SK-N-SH (cell line): ENCODE data around the gene NEMP1. TPM values are rescaled to one million over a fixed set of nuclear protein-coding genes. Genes with fewer than 3 reads are reported as not detected.

ENCODE experiments used
- CTCF ChIA-PET: fragments of 300-600, 350-600 bp; formaldehyde crosslinking; extraction: SDS; loops from one replicate; lab custom pipeline; 2021; lab: Yijun Ruan, JAX
- POLR2A ChIA-PET: fragments of 350-600 bp; sonication (Branson Sonifier 250); formaldehyde crosslinking; extraction: SDS; loops from one replicate; lab custom pipeline; 2020; ENCODE audit warnings: antibody characterized with exemption, inconsistent platforms; lab: Yijun Ruan, JAX
- DNase-seq: peaks from one replicate; pipeline ENCODE4 v3.0.0; 2012
- H2AFZ ChIP-seq: fragments of 200-600 bp; sonication (generic); 2 replicates; pipeline ENCODE4 v1.8.1; 2016; ENCODE audit warnings: antibody characterized with exemption, mild to moderate bottlenecking, low read depth
- H3F3A ChIP-seq: fragments of 200-600 bp; sonication (generic); replicated peaks from 2 replicates; pipeline ENCODE3; 2016; ENCODE audit warnings: antibody characterized with exemption, mild to moderate bottlenecking; ENCODE audit not compliant: insufficient read depth
- H3K27ac ChIP-seq, 2 experiments: fragments of 200-500 bp in 1 of 2; fragments of 200-600 bp in 1 of 2; sonication (Bioruptor generic) in 1 of 2; sonication (generic), shearing (Covaris generic) in 1 of 2; 2 replicates each; pipeline versions ENCODE4 v1.5.1 to v1.6.1; 2014 to 2016; ENCODE audit warnings: low read depth in 2 of 2, inconsistent platforms in 1 of 2, low read length in 1 of 2, mild to moderate bottlenecking in 1 of 2, mixed read lengths in 1 of 2
- H3K27me3 ChIP-seq: fragments of 200-600 bp; sonication (generic), shearing (Covaris generic); 2 replicates; pipeline ENCODE4 v1.6.1; 2016; ENCODE audit warnings: mixed run types; ENCODE audit not compliant: insufficient read depth
- H3K36me3 ChIP-seq, 2 experiments: fragments of 200-500 bp in 1 of 2; fragments of 200-600 bp in 1 of 2; sonication (Bioruptor generic) in 1 of 2; sonication (generic) in 1 of 2; replicated peaks in 1 of 2; 2 replicates each; pipeline versions ENCODE3 to v1.5.1; 2014 to 2016; ENCODE audit warnings: low read length in 1 of 2, mild to moderate bottlenecking in 1 of 2; ENCODE audit not compliant: insufficient read depth in 2 of 2, control insufficient read depth in 1 of 2
- H3K4me1 ChIP-seq, 2 experiments: fragments of 200-500 bp in 1 of 2; fragments of 200-600 bp in 1 of 2; sonication (Bioruptor generic) in 1 of 2; sonication (generic), shearing (Covaris generic) in 1 of 2; 2 replicates each; pipeline versions ENCODE4 v1.5.1 to v1.6.1; 2014 to 2016; ENCODE audit warnings: low read depth in 1 of 2, low read length in 1 of 2, mixed run types in 1 of 2; ENCODE audit not compliant: insufficient read depth in 2 of 2, control insufficient read depth in 1 of 2
- H3K4me2 ChIP-seq: fragments of 200-600 bp; sonication (generic), shearing (Covaris generic); 2 replicates; pipeline ENCODE4 v1.6.1; 2017; ENCODE audit warnings: mixed run types
- H3K4me3 ChIP-seq, 2 experiments: fragments of 200-500 bp in 1 of 2; fragments of 200-600 bp in 1 of 2; sonication (Bioruptor generic) in 1 of 2; sonication (generic), shearing (Covaris generic) in 1 of 2; 2 replicates each; pipeline versions ENCODE4 v1.5.1 to v1.8.1; 2014 to 2016; ENCODE audit warnings: low read depth in 2 of 2, inconsistent platforms in 1 of 2, low read length in 1 of 2, mild to moderate bottlenecking in 1 of 2, mixed read lengths in 1 of 2, moderate library complexity in 1 of 2
- H3K79me2 ChIP-seq: fragments of 200-600 bp; sonication (generic); 2 replicates; pipeline ENCODE4 v1.8.1; 2017; ENCODE audit warnings: mild to moderate bottlenecking; ENCODE audit not compliant: insufficient read depth
- H3K9ac ChIP-seq: fragments of 200-600 bp; sonication (generic); 2 replicates; pipeline ENCODE4 v1.6.1; 2017; ENCODE audit warnings: mixed run types
- H3K9me2 ChIP-seq: fragments of 200-600 bp; sonication (generic); 2 replicates; pipeline ENCODE4 v1.6.1; 2017; ENCODE audit warnings: mixed run types
- H3K9me3 ChIP-seq: fragments of 200-600 bp; sonication (generic); 2 replicates; pipeline ENCODE4 v1.6.1; 2017; ENCODE audit warnings: mixed run types, mild to moderate bottlenecking, moderate library complexity
- H4K20me1 ChIP-seq: fragments of 200-600 bp; sonication (generic); 2 replicates; pipeline ENCODE4 v1.6.1; 2017; ENCODE audit warnings: mild to moderate bottlenecking, mixed run types; ENCODE audit not compliant: insufficient read depth
- ELF1 ChIP-seq: IDR thresholded peaks from 2 replicates; pipeline ENCODE4 v1.4.0; 2012
- MAX ChIP-seq: IDR thresholded peaks from 2 replicates; pipeline ENCODE4 v1.4.0; 2012; ENCODE audit warnings: low read depth
- MXI1 ChIP-seq: IDR thresholded peaks from 2 replicates; pipeline ENCODE4 v1.6.1; 2012; ENCODE audit warnings: mild to moderate bottlenecking, low read depth, low read length, improper control_type of control experiment
- REST ChIP-seq: IDR thresholded peaks from 2 replicates; pipeline ENCODE4 v1.6.1; 2012; ENCODE audit warnings: mild to moderate bottlenecking, low read depth, low read length, moderate library complexity
- SMC3 ChIP-seq: IDR thresholded peaks from 2 replicates; pipeline ENCODE4 v1.6.1; 2012; ENCODE audit warnings: low read depth, low read length, improper control_type of control experiment
- TAF1 ChIP-seq: IDR thresholded peaks from 2 replicates; pipeline ENCODE4 v1.6.1; 2012; ENCODE audit warnings: low read depth, mild to moderate bottlenecking, low read length, moderate library complexity, borderline replicate concordance
- WGBS: methylation state at CpG from one replicate; pipeline ENCODE4 v1.1.6; 2017; ENCODE audit warnings: low lambda C conversion rate; 5-methylcytosine and 5-hydroxymethylcytosine counted together
- polyA plus RNA-seq, 3 experiments: library from polyadenylated mRNA; depleted of rRNA; stranded (reverse); fragments of >200 nt; gene quantifications; 2 replicates each; pipeline ENCODE4 v1.2.3, GENCODE V29; 2012
- TF ChIP-seq, protein P1 (sequence below): IDR thresholded peaks from 2 replicates; pipeline ENCODE4 v1.4.0; 2012; ENCODE audit warnings: low read depth, borderline replicate concordance

Gene NEMP1
- polyA plus RNA-seq, 1 of the 3 experiments (the other 2 are of a cell fraction): 6.2 TPM

DNA sequence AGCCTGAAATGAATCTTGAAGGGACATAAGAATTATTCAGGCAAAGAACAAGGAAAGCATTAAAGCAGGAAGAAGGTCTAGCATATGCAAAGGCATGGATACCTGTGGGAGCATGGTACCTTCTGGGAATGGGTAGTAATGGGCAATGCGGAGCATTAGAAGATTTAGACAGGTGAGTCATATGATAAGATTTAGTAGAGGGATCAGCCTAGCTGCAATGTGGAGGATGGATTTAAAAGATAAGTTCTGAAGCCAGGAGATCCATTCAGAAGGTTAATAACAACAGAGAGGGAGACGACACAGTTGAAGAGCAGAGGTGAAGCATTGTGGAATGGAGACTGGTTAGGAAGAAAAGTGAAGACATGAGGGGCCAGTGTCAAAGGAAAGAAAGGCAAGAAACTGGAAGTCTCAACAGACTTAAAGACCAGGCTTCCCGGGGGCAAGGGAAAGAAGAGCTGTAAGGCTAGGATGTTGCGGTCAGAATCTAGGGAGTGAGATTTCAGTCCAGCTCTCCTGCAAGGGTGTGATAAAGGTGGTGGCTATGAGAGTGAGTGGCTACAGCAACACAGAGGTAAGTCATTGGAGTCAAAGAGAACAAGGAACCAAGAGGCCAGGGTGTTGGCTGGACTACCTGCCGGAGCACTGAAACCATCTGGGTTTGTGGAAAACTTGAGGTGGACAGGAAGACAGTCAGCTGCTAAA, 38.1 kb upstream of the NEMP1 start:
- no peak overlapping the region for H3K27ac ChIP-seq
- no peak overlapping the region for H3K9ac ChIP-seq
- ChIA-PET CTCF (interaction anchor here (0.6 to 23.5 kb wide), 11 partner anchors 8 to 108 kb away, joined by 3 to 643 read pairs (median 4); no protein-coding TSS in a partner anchor), POLR2A (no interaction called here)
- DNase-seq: no peak
- H3K9me3 ChIP-seq: no peaks in the 10 kb centered on the region
- no peaks in the 10 kb centered on the region for H3K27me3 ChIP-seq
- H3K4me3 ChIP-seq: no peak overlapping the region
- TF ChIP-seq MAX (no peak), REST (no peak), TAF1 (no peak), ELF1 (no peak), SMC3 (no peak), MXI1 (no peak)
- TF ChIP-seq, protein P1, sequence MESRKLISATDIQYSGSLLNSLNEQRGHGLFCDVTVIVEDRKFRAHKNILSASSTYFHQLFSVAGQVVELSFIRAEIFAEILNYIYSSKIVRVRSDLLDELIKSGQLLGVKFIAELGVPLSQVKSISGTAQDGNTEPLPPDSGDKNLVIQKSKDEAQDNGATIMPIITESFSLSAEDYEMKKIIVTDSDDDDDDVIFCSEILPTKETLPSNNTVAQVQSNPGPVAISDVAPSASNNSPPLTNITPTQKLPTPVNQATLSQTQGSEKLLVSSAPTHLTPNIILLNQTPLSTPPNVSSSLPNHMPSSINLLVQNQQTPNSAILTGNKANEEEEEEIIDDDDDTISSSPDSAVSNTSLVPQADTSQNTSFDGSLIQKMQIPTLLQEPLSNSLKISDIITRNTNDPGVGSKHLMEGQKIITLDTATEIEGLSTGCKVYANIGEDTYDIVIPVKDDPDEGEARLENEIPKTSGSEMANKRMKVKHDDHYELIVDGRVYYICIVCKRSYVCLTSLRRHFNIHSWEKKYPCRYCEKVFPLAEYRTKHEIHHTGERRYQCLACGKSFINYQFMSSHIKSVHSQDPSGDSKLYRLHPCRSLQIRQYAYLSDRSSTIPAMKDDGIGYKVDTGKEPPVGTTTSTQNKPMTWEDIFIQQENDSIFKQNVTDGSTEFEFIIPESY: no peak
- no peaks in the 10 kb centered on the region for H4K20me1 ChIP-seq
- no peaks in the 10 kb centered on the region for H3K9me2 ChIP-seq
- no peak overlapping the region for H2AFZ ChIP-seq
- no peaks in the 10 kb centered on the region for H3K79me2 ChIP-seq
- 82% methylated on average over 5 of the region's 5 CpGs for WGBS
- no peaks in the 10 kb centered on the region for H3F3A ChIP-seq
- H3K36me3 ChIP-seq: no peaks in the 10 kb centered on the region
- peaks cover 0 to 4% of the 10 kb centered on the region in 2 experiments; a peak in 1 of 4 replicates for H3K4me1 ChIP-seq
- H3K4me2 ChIP-seq: no peak overlapping the region
